GM21786 (cell line): ENCODE results near the gene TBC1D21.

Experiments
- ATAC-seq: cut with Tn5 transposase; IDR thresholded peaks from one replicate; pipeline ENCODE4 v1.9.1; 2021; ENCODE audit not compliant: unreplicated experiment

Gene TBC1D21

GRCh38 chr15:73888224-73889041 lies 15.1 kb downstream of the TBC1D21 start:
- no peak for ATAC-seq

DNA sequence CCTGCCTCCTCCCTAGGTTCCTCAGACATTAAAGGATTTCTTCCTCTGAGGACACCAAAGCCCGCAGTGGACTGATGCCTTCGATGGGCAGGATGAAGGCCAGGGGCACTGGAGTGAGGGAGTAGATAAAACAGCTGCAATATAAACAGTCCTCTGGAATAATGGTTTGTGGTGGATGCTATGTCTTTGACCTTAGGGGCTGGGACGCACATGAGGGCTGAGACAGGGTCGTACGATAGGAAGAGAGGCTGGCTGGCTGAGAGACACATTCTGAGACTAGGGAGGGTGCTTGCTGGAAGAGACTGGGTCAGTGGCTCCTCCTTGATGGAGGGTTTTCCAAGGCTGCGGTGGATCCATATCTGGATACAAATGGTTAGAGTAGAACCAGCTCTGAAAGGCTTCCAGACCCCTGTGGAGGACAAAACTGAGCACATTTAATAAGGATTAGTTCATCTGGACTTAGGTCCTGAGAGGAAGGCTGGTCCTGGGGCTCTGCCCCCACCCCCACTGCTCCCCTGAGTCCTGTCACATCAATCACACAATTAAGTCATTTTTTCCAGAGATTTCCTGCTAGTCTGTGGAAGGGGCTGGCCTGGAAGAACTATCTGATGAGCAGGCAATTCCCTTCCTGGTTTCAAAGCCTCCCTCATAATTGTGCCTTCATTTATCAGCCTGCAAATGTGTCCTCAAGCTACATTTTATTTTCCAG lies 15.8 kb downstream of the TBC1D21 start:
- ATAC-seq, result no peak

- ATAC-seq, result no peak
These were observed 16.4 kb downstream of the TBC1D21 start for GRCh38 chr15:73889762-73890124.

DNA sequence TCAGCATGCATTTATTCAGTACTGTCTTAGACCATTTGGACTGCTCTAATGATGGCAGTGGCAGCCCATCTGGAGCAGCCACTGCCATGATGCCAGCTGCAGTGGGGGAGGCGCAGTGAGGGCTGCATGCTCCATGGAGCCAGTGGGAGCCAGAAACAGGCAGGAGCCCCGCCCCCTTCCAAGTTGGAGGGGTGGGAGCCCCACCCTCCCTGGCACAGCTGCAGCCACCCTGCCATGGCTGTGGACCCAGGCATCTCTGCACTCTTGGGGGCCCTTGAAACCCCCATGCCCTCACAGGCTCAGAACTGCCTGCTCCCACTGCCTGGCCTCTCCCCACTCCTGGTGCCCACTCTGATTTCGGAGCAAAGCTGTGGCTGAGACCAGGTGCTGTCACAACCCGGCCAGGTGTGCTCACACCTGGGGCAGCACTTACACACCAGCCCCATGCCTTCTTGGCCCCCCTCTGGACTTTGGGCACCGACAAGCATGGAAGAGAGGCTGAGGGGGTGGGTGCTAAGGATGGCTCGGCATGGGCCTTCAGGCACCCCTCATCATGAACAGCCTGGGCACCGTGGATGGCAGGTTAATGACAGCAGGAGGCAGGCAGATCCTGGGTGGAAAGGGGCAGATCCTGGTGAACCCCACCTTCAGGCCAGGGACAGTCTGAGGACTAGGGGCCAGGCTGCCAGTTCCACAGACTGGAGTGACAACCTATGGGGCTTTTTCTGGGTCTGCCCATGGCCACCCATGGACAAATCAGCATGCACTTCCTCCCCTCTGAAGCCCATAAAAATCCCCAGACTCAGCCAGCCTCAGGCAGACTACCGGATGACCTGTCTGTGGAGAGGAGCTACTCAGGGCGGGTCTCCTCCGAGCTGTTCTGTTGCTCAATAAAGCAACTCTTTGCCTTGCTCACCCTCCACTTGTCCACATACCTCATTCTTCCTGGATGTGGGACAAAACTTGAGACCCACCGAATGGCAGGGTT lies 18.3 kb downstream of the TBC1D21 start:
- ATAC-seq, result no peak

GRCh38 chr15:73892446-73893226 lies 19.3 kb downstream of the TBC1D21 start:
- no peak for ATAC-seq

- ATAC-seq, result no peak
These were observed 20.9 kb downstream of the TBC1D21 start for GRCh38 chr15:73894133-73894814.

DNA sequence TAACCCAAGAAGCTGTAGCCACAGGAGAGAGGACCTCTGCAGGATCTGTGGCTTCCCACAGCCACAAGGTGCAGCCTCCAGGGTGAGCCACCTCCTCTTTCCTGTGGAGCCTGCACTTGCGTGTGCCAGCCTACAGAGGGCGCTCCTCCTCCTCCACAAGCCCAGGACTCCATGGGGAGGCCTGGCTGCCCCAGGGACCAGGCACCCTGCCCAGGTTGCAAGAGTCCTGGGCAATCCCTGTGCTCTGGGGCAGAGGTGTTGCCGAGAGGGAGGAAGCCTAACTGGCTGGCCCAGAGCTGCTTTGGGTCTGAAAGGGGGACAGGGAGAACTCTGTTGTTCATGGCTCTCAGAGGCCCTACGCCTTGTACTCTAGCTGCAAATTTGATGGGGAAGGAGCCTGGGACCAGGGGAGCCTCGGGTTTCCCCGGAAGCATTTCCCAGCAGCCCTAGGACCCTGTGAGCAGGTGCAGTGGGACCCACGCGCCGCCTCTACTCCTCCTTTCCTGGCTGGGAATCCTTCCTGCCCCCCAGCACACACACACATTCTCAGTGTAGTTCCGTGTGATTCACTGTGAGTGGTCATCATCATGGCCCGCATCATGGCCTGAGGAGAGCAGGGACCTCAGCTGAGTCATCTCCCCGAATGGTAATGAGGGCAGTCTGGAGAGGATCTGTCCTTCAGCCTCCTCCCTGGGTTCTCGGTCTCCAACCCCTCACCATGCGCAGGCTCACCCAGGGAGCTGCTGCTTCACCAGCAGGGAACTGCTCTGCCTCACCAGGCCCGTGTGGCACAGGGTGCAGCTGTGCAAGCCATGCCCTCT lies 24.3 kb downstream of the TBC1D21 start:
- no peak for ATAC-seq

DNA sequence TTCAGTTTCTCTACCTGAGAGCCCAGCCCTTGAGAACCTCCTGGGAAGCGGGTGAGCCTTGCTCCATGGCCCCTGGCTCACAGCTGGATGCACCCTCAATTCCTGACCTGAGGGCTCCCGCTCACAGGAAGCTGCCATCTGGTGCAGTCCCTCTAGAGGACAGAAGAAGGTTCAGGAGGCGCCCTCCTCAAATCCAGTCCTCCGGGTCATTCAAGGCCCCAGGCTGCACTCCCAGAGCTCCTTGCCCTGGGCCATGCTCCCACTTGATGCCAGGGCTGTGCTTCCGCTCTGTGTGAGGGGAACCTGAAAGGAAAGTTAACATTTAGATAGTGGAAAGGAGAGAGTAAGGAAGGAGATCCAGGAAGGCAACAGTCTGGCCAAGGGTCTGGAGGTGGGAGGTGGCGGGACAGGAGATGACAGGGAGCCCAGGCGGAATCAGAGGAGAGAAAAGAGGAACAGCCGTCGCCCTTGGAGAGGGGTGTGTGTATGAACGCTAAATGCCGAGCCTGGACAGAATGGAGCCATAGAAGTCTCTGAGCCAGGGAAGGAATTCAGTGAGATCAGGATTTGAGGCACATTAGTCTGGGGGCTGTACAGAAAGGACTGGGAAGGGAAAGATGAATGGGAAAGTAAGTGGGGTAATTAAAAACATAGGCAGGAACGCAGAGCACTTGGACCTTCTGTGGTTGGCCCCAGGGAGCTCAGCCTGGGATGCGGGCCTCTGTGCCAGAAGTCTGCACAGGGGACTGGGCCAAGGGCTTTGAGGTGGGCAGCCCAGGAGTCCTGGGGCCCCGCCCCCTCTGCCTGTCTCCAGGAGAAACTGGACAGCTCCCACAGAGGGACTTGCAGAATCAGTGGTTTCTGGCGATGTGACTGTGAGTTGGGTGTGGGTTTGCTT lies 26.1 kb downstream of the TBC1D21 start:
- no peak for ATAC-seq

DNA sequence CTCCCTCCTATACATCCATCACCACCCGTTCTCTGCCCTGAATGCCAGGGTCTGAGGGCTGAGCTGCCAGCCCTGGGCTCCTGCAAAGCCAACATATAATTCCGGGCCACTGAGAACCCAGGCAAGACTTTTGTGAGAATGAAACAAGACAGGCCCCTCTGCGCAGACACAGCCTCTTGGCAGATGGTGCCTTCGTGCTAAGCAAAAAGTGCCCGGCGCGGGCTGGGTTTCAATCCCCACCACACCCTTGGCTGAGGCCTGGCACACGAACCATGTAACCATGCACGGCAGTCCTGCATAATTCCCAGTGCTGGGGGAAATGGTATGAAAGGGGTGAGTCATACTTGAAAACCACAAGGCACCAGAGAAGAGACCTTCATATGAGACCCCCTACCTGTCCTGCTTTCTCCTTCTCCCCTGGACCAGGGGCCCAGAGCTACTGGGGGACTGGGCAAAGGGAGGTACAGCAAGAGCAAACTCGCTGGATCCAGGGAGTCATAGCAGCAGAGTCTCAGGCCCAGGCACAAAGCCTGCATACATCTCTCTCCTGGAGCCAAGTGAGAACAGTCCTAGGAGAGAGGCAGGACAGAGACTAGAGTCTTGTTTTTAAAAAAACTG lies 26.8 kb downstream of the TBC1D21 start:
- ATAC-seq, result no peak

DNA sequence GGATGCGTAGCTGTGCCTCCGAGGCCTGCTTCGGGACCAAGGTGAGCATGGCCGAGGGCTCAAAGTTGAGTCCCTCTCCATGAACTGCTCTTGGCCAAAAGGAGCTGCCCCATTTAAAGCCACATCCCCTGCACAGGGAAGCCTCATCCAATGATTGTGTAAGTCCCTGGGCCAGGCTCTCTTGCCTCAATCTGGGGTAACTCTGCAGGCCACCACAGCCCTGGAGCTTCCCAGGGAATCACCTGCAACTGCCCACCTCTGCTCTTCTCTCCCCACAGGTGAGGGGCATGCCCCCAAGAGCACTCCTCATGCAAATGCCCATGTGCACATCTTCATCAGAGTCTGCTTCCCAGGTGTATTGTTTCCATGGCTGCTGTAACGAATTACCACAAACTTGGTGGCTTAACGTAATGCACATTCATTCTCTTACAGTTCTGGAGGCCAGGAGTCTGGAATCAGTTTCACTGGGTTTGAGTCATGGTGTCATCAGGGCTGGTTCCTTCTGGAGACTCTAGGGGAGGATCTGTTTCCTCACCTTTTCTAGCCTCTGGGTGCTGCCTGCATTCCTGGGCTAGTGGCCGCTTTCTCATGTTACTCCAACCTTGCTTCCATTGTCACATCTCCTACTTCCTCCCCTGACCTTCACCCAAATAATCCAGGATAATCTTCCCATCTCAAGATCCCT lies 27.9 kb downstream of the TBC1D21 start:
- no peak for ATAC-seq

DNA sequence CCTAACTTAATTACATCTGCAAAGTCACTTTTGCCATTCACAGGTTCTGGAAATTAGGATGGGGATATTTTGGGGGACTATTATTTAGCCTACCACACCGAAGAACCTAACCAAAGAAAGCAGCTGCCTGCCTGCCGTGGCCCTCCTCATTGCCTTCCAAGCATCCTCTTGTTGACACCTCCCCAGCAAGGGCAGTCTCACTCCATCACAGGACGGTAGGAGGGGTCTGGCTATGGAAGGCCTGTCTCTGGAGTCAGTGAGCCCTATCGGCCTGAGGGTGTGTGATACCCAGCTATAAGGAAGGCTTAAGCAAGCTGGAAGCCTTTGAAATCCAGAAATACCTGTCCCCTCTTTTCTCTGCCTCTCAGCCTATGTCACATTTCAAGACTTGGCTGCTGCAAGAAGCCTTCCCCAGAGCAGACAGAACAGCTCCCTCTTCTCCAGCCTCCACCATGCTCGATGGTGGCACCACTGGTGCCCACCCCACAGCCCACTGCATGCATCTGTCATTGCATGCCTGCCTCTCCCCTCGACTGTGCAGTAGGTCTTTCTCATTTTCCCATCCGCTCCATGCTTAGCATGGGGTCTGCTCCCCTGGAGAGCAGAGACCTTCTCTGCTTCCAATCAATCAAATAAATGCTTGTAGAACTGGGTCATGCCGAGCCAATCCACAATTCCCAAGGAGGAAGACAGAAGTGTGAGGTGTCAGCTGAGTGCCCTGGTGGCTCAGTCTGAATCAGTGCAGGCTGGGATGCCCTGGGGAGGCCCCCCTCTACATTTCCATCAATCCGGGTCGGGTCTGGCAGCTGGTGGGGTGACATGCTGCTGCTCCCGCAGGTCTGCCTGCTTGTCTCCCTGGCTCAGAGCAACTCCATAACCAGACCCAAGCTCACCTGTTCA lies 29.0 kb downstream of the TBC1D21 start:
- ATAC-seq, result no peak

- ATAC-seq, result no peak
These were observed 30.9 kb downstream of the TBC1D21 start for GRCh38 chr15:73904026-73904815.

GRCh38 chr15:73905225-73905827 lies 32.0 kb downstream of the TBC1D21 start:
- ATAC-seq, result no peak

DNA sequence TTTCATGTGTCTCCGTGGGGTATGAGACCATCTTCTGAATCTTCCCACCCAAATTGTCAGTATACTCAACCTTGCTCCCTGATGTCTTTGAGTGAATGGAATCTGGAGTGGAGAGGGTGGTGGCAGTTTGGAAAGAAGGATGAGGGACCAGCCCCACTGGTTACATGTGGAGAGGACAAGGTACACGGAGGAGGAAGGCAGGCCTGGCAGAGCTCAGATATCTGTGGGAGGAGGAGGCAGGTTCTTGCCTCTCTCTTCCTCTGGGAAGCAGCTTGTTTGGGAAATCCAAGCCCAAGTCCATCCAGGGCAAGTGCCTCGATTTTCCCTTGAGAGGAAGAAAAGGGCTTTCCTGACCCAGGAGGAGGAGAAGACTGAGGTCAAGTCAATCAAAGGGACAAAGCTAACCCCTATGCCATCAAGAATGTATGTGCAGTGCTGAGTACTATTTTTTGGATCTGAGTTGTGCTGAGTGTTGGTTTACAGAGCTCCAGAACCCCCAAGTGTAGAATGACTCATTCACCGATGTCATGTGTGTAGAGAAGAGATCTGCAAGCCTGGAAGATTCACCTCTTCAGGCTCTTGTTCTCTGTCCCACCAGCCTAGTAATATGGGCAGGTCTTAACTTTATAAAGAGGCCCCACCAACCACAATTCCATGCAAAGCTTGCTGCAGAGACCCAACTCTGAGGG lies 33.1 kb downstream of the TBC1D21 start:
- ATAC-seq, result no peak
